Tibial nerve (tissue), 3 donors: ENCODE data around the gene EFTUD2.

Source experiments
- CTCF ChIP-seq, 5 experiments: fragments of 200-600 bp in 3 of 5; fragments of 450-650 bp in 2 of 5; sonication (generic) in 3 of 5; IDR thresholded peaks; one replicate each; pipeline ENCODE4 v1.5.1; 2016 to 2019; ENCODE audit warnings: antibody characterized with exemption in 5 of 5, mild to moderate bottlenecking in 3 of 5, moderate library complexity in 2 of 5
- POLR2A ChIP-seq, 2 donors: fragments of 450-650 bp; IDR thresholded peaks; one replicate each; pipeline ENCODE4 v1.6.1; 2017; ENCODE audit warnings: antibody characterized with exemption in 2 of 2, mild to moderate bottlenecking in 2 of 2, moderate library complexity in 2 of 2

- TF ChIP-seq POLR2A (IDR thresholded peaks at IDR 0.05) (no peak), CTCF (IDR thresholded peaks at IDR 0.05) (no peak)
Measured at GRCh38 chr17:44881145-44881544, 18.1 kb downstream of the EFTUD2 start.
